Measurements from ENCODE around the gene PPP1R14D. TPM values are rescaled to one million over a fixed set of nuclear protein-coding genes. Genes with fewer than 3 reads are reported as not detected.

PPP1R14D gene
- total RNA-seq, 1 experiment from 2014 or later, result 0.33 TPM

DNA sequence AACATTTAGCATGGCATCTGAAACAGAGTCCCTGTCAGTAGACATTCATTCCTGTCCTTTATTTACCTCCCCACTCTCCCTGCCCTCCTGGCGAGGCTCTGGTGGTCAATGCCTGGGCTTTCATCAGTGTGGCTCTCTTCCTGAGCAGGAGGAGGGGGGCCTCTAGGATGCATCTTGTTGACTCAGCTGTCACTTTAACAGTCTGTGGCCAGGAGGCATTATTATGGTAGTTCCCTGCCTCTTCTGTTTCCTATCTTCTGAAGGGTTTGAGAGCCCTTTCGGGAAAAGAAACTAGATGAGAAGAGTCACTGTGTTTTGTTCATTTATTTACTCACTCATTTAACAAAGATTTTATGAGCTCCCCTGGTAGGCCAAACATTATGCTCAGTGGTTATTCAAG lies 2.4 kb upstream of the PPP1R14D start:
- no peak for ATAC-seq
- no peak overlapping the region for H3K9ac ChIP-seq (ENCODE audit: low read length)
- no peak overlapping the region for H3K4me3 ChIP-seq (ENCODE audit: low read length)
- DNase-seq, result no peak
- 0 out of 2 replicates have a peak overlapping the region, but pooled peaks have one; percentile 5 for H2AFZ ChIP-seq (ENCODE audit: low read length)
- BruUV-seq (replicated peaks), result no TSS peak
- no peaks in the 10 kb centered on the region for H3K9me3 ChIP-seq (ENCODE audit: low read length)
- intact Hi-C loops (cut with micrococcal nuclease), result no loop called here
- TF ChIP-seq CTCF (conservative IDR thresholded peaks at IDR 0.05; ENCODE audit: low read depth, low read length), result no peak
- no peak for TF ChIP-seq EZH2phosphoT487 (IDR thresholded peaks at IDR 0.05; ENCODE audit: borderline replicate concordance, low read length)
- no peak for TF ChIP-seq EZH2 (IDR thresholded peaks at IDR 0.05; ENCODE audit: low read length, unreplicated experiment)
- H4K20me1 ChIP-seq (ENCODE audit: low read length), result no peaks in the 10 kb centered on the region
- H3K27ac ChIP-seq (ENCODE audit: low read length), result no peak overlapping the region
- H3K4me1 ChIP-seq (ENCODE audit: insufficient read depth, low read length), result peaks cover 28% of the 10 kb centered on the region
- ChIA-PET CTCF (no interaction called here), POLR2A (ENCODE audit: unreplicated experiment) (no interaction called here)
- H3K27me3 ChIP-seq (ENCODE audit: low read length), result no peaks in the 10 kb centered on the region
- H3F3A ChIP-seq (ENCODE audit: low read length, unreplicated experiment), result peaks cover under 1% of the 10 kb centered on the region
- H3K9me2 ChIP-seq (replicated peaks; ENCODE audit: low read length), result no peaks in the 10 kb centered on the region
- H3K36me3 ChIP-seq (ENCODE audit: low read depth, low read length), result no peaks in the 10 kb centered on the region
- no peaks in the 10 kb centered on the region for H3K79me2 ChIP-seq (ENCODE audit: low read length)
- no peak overlapping the region for H3K4me2 ChIP-seq (ENCODE audit: low read length)

- Histone ChIP-seq H3K9me2 (replicated peaks; ENCODE audit: low read length) (no peaks in the 10 kb centered on the region), H3K4me2 (ENCODE audit: low read length) (no peak overlapping the region), H2AFZ (ENCODE audit: low read length) (no peak overlapping the region), H3F3A (ENCODE audit: low read length, unreplicated experiment) (no peaks in the 10 kb centered on the region), H4K20me1 (ENCODE audit: low read length) (no peaks in the 10 kb centered on the region), H3K4me1 (ENCODE audit: insufficient read depth, low read length) (peaks cover 33% of the 10 kb centered on the region), H3K9ac (ENCODE audit: low read length) (no peak overlapping the region), H3K27me3 (ENCODE audit: low read length) (no peaks in the 10 kb centered on the region), H3K4me3 (ENCODE audit: low read length) (no peak overlapping the region), H3K79me2 (ENCODE audit: low read length) (no peaks in the 10 kb centered on the region), H3K9me3 (ENCODE audit: low read length) (no peaks in the 10 kb centered on the region), H3K36me3 (ENCODE audit: low read depth, low read length) (no peaks in the 10 kb centered on the region), H3K27ac (ENCODE audit: low read length) (no peak overlapping the region)
- BruUV-seq (replicated peaks), result no TSS peak
- CTCF ChIA-PET, result interaction anchor here (0.6 kb wide), 1 partner anchor 28 kb away, joined by 7 read pairs; no protein-coding TSS in a partner anchor
- TF ChIP-seq CTCF (conservative IDR thresholded peaks at IDR 0.05; ENCODE audit: low read depth, low read length) (no peak), EZH2phosphoT487 (IDR thresholded peaks at IDR 0.05; ENCODE audit: borderline replicate concordance, low read length) (no peak), EZH2 (IDR thresholded peaks at IDR 0.05; ENCODE audit: low read length, unreplicated experiment) (no peak)
- DNase-seq (no peak), ATAC-seq (no peak)
- intact Hi-C loops (cut with micrococcal nuclease), result no loop called here
- POLR2A ChIA-PET (ENCODE audit: unreplicated experiment), result interaction anchor here (1.0 kb wide), 1 partner anchor 15 kb away, joined by 3 read pairs; the partner anchor contains the start of gene SPINT1
Observed at GRCh38 chr15:40829115-40829514, 607 bp upstream of the PPP1R14D start.

- H3K9ac ChIP-seq (ENCODE audit: low read length), result peak overlapping the region; percentile 36; the same call in 1 of the 2 replicates
- TF ChIP-seq CTCF (conservative IDR thresholded peaks at IDR 0.05; ENCODE audit: low read depth, low read length) (no peak), EZH2phosphoT487 (IDR thresholded peaks at IDR 0.05; ENCODE audit: borderline replicate concordance, low read length) (no peak), EZH2 (IDR thresholded peaks at IDR 0.05; ENCODE audit: low read length, unreplicated experiment) (no peak)
- H3K4me1 ChIP-seq (ENCODE audit: insufficient read depth, low read length), result peaks cover 44% of the 10 kb centered on the region
- ChIA-PET POLR2A (ENCODE audit: unreplicated experiment) (no interaction called here), CTCF (no interaction called here)
- H3K27me3 ChIP-seq (ENCODE audit: low read length), result no peaks in the 10 kb centered on the region
- H4K20me1 ChIP-seq (ENCODE audit: low read length), result no peaks in the 10 kb centered on the region
- no peaks in the 10 kb centered on the region for H3K36me3 ChIP-seq (ENCODE audit: low read depth, low read length)
- H3K79me2 ChIP-seq (ENCODE audit: low read length), result no peaks in the 10 kb centered on the region
- peak overlapping the region; percentile 59 for H3K4me2 ChIP-seq (ENCODE audit: low read length)
- ATAC-seq (no peak), DNase-seq (no peak)
- H3K27ac ChIP-seq (ENCODE audit: low read length), result peak overlapping the region; percentile 87
- intact Hi-C loops (cut with micrococcal nuclease), result no loop called here
- no TSS peak for BruUV-seq (replicated peaks)
- H3F3A ChIP-seq (ENCODE audit: low read length, unreplicated experiment), result peaks cover 3% of the 10 kb centered on the region
- no peak overlapping the region for H2AFZ ChIP-seq (ENCODE audit: low read length)
- no peaks in the 10 kb centered on the region for H3K9me2 ChIP-seq (replicated peaks; ENCODE audit: low read length)
- H3K4me3 ChIP-seq (ENCODE audit: low read length), result 0 out of 2 replicates have a peak overlapping the region, but pooled peaks have one; percentile 7
- no peaks in the 10 kb centered on the region for H3K9me3 ChIP-seq (ENCODE audit: low read length)
Observed at GRCh38 chr15:40826423-40827075, 2.0 kb downstream of the PPP1R14D start.
